GM19455 (cell line): ENCODE data around the gene NOTCH1.

Experiments used
- ATAC-seq: cut with Tn5 transposase; IDR thresholded peaks from one replicate; pipeline ENCODE4 v1.9.1; 2021; ENCODE audit not compliant: unreplicated experiment

The NOTCH1 gene

DNA sequence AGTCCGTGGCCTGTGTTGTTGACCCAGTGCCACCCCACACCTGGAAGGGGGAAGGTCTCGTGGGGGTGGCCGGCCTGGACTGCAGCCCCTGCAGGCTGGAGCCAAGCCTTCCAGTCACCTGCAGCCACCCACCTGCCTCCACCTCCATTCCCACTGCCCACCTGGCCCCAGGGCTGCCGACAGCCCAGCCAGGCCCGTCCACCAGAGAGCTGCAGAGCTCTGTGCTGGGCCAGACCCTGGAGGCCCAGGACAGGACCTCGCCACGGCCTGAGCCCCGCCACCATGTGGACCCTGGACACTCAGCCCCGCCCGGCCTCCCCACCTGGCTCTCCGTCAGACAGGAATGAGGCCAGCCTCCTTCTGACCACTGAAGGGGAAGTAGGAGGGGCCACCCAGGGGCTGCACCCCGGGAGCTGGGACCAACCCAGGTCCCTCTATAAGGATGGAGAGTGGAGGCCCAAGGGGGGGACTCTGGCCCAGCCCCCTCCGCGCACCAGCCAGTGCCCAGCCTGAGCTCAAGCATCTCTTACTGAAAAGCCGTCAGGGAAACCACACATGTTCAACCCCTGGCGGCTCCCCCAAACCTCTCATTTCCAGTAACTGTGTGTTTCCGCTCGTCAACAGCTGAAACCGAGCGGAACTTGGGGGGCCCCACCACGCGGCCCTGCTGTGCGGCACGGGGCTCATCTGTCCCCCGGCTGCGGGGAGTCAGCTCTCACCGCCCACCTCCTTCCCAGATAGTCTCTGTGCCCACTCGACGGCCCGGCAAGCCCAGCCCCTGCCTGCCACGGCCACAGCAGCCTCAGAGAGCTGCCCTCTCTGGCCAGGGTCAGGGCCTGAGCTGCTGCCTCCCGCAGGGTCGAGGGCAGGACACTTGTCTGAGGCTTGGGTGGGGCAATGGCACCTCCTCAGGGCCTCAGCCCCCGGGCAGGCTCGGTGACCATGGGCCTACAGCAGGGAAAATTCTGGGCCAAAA, 12.8 kb downstream of the NOTCH1 start:
- no peak for ATAC-seq

DNA sequence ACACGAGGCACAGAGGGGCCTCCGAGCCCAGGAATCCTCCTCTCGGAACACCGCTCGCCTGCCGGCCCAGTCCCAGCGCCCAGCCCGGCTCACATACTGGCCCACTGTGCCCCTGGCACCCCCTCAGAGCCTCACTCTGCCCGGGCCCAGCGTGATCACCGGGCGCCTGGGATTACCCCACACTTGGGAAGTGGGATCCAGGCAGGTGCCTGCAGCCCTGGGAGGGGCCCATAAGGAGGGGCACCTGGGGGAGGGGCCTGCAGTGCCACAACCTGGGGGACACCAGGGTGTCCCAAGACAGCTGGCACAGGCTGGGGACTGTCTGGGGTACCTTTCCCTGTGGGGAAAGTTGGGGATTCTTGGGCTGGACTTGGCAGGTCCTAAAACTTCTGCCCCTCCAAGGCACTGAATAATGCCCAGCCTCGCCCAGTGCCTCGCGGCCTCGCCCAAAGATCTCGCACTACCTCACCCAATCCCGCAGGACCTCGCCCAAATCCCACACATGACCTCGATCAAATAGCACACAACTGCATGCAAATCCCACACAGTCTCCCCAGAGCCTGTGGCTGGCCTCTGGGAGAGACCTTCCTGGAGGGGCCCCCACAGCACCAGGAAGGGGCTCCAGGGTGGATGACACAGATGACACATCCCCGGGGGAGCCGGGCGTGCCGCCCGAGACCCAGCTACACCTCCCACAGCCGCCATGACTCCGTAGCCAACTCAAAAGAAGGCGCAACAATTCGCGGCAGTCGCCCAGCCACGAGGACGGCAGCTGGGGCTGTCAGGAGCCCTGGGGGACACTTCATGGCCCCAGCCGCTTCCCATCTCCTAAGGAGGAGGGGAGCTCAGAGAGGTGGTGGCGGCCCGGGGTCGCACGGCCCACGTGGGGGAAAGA, 13.7 kb downstream of the NOTCH1 start:
- no peak for ATAC-seq

DNA sequence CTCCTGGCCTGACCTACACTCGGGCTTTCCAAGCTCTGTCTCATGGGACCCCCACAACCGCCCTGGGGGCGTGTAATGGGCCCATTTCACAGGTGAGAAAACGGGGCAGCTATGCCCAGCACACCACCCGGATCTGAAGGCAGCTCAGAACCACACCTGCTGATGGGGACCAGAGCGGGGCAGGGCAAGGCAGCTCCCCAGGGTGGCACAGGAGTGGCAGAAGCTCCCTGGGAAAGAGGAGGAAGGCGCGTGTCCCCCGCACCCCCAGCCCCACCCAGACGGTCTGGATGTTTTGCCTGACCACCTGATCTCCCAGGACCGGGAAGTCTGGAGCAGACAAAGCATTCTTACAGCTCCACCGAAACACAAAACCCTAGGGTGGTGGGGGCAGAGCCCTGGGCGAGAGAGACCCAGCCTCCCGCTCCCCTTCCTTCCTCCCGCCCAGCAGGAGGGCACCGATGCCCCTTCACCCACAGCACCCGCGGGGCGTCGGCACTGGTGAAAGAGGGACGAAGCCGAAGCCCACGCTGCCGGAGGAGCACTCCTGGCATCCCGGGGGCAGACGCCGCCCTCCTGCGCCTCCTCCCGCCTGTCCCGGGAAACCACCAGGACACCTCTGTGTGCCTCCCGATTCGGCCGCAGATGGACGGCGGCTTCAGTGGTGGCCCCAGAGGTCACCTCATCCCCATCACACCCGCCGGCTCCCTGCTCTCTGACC, 14.5 kb downstream of the NOTCH1 start:
- no peak for ATAC-seq

DNA sequence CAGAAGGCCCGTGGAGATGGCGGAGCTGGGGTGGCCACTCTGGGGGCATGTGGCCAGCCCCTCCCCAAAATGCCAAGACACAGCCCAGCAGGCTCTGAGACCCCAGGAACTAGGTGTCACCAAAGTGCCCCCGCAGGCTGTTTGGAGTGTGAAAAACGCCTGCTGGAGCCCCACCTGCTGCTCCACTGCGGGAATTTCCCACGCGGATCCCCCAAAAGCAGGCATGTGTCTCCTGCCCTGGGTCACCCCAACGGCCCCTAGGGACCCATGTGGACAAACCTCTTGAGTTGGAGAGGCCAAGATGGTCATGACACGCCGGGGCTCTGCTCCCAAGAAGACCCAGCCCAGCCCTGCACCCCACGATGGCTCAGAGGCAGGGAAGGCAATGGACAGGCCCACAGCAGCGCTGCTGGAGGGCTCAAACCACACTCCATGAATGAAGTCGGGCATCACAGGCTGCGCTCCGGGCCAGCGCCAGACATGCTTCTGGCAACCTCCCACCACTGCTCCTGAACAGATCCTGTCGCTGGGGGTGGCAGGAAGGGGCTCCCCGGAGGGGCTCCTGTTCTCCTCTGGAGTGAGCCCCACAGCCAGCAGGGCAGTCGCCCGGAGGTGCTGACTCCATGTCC, 15.3 kb downstream of the NOTCH1 start:
- no peak for ATAC-seq

DNA sequence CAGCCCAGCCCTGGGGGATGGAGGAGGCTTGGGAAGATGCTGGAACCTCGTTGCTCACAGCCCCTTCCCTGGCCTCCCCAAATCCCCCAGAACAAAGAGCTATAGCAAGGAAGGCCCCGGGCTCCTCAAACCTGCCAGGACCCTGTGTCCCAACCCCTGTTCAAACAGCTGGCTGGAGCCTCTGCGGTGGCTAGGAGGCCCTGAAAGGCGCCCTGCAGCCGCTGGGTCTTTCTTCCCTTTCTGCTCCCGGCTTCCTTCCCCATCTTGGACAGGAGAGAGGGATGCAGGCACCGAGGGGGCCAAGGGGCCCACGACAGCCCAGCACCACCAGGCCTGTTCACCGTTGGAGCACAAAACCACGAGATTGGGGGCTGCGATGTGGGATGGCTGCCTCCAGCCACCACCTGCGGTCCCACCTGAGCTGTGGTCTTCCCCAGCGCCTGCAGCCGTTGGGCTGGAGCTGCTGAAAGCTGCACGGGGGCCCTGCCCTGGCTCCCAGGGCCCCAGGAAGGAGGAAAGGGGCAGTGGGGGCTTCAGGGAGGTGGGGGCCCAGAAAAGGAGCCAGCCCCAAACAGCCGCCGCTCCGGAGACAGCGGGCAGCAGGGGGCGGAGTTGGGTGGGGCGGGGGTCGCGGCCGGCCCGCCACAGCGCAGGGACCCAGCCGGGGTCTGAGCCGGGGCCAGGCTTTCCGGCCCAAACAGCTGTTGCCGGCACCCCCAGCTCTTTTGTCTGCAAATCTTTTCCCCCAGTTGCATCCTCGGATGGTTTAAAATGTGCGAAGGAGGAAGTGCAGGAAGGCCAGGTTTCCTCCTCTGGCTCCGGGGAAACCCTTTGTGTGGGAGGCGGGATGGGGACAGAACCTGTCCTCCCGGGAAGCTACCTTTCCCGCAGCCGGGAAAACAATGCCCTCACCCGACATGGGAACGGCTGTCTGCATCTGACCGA, 16.1 kb downstream of the NOTCH1 start:
- ATAC-seq = no peak

DNA sequence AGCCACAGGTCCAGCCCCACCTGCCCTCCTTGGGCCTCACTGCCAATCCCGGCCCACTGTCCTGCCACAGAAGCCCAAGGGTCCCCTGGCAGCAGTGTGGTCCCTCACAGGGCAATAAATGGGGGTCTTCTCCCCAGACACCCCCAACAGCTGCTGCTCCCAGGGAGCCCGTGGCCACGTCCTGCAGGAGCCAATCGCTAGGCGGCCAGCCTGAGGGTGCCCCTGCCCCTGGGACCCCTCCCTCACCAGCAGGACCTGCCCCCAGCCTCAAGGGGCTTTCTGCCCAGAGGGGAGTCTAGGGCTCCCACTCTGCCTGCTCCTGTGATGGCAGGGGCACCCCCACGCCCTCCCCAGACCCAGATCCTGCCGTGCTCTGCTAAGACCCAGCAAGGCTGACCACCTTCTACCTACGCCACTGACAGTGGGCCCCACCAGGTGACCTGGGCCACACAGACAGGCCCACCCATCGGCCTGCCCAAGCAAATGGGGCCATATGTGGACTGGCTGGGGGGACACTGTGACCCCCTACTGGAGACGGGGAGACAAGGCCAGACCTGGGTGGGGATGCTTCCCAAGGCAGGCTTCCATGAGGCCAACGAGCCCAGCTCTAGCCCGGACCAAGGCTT, 17.0 kb downstream of the NOTCH1 start:
- ATAC-seq = no peak

DNA sequence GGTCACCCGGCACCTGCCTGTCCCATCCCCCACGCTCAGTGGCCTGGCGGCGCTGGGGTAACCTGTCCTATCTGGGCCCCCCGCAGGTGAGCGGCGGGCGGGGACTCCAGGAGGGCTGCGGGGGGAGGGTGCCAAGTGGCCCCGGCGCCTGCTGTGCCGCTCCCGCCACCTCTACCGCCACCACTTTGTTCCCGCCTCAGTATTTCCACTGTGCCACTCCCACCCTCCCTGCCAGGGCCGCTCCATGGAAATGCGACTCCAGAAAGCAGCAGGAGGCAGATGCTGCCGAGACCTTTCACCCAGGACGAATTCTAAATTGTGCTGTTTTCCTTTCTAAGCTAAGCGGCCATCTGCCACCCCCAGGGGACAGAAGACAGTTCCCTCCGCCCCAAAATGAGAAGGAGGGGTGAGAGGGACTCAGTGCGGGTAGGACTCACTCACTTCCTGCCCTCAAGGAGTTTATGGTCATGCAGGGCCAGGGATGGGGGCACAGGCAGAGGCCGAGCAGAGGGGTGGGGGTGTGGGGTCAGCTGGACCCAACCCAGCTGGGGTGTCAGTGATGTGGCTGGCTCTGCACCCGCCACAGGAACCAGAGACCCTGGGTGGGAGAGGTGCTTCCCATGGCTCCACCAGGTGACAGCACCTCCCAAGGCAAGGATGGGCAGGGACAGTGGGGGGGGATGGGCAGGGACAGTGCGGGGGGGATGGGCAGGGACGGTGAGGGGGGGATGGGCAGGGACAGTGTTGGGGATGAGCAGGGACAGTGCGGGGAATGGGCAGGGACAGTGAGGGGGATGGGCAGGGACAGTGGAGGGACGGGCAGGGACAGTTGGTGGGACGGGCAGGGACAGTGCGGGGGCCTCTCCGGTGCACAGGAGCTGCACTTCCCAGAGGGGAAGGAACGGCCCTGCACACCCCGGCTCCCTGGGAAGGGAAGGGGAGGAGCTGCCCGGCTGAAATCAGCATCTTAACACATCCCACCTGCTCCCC, 17.8 kb downstream of the NOTCH1 start:
- no peak for ATAC-seq

DNA sequence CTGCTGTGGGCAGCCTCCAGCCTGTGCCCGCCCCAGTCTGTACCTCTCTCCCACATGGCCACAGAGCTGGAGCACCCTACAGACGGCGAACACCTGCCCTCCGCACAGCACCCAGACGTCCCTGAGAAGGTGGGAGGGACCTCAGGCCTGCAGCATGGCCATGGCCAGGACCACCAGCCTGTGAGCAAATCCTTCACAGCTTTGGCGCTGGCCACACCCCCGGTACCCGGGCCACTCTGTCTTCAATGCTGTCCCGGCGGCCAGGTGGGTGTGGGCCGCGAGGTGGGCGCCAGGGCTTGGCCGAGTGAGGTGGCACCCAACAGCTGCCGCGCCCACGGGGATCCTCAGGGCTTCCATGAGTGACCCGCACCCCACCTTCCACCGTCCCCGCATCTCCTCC, 18.7 kb downstream of the NOTCH1 start:
- ATAC-seq = no peak

DNA sequence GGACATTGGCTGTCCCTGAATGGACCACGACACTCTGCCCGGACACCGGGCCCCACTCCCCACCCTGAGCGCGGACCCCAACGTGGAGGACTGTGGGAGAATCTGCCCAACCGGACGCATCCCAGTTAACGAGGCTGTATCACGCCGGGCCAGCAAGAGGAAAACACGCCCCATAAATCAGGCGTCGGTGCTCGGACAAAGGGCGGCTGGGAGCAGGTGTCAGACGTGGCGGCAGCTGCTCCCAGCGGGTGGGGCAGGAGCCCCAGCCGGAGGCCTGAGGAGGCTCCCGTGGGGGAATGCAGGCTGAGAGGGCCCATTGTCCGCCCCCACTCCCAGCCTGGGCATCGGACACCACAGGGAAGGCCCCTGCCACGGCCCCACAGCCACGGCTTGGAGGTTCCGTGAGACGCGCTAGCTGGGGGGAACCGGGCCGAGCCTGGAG, 19.2 kb downstream of the NOTCH1 start:
- ATAC-seq = no peak

DNA sequence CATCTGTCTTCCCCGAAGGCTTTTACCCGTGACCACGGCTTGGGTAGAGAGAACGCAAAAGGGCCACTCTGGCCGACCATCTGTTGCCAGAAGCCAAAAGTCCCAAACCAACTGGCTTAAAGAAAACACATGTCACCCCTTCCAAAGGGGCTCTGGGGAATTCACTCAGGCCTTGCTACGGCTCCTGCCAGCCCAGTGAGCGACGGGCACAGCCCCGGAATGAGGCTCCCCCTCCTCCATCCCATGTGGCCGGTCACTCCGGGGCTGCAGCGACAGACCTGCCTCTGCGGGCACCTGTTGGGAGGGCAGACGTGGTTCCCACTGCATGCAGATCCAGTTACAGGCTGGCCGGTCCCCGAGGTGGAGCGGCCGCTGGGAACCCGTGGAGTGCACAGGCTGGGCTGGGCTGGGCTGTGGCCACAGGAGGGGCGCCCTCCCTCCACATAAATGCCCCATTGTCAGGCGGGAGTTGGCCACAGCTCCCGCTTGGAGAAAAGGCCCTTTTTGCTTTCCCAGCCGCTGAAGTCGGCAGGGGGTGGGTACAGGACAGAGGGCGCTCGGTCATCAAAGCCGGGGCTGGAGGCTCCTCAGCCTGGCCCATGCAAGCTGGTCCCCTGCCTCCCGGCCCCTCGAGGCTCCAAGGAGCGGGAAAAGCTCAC, 19.9 kb downstream of the NOTCH1 start:
- ATAC-seq = no peak

DNA sequence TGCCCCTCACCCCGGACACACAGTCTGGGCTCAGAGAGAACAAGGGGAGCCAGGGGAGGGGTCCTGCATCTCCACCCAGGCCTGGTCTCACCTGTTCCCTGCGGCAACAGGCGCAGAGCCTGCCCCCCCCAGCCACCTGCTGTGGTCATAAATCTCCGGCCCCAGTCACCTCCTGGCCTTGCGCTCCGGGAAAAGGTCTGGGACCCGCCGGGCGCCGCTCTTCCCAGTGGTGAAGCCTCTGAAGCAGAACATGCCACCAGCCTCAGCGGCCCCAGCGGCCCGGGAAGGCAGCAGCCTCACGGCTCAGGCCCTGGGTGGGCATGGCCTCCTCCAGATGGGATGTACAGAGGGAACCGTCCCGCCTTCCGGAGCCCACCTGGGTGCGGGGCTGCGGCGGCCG, 20.6 kb downstream of the NOTCH1 start:
- no peak for ATAC-seq

DNA sequence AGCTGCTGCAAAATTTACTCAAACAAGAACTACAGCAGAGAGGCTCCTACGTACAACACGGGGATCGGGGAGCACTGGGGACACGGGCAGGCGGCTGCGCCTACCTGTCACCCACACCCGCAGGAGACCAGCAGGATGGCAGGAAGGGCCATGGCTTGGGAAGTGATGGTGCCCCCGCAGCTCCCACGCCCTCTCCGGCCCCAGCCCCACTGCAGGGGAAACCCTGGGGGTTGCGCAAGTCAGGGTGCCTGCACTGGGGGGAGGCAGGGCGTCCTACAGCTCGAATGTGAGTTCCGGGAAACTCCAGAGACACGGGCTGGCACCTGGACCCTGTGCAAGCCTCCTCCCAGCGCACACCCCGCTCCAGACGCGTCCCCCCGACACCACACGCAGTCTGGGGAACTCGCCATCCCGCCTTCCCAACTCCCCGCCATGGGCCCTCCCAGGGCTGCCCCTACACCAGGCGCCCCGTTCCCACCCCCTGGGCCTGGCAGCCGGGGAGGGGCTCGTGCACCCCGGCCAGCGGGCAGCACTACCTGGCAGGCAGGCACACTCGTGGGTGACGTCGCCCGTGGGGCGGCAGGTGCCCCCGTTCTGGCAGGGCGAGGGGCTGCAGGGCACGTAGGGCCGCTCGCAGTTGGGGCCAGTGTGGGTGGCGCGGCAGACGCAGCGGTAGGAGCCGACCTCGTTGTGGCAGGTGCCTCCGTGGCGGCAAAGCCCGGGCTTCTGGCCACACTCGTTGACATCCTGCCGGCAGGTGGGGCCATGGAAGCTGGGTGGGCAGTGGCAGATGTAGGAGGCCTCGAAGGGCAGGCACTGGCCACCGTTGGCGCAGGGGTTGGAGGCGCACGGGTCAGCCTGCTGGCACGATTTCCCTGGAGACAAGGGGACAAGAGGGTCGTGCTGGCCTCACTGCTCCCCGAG, 23.3 kb downstream of the NOTCH1 start:
- ATAC-seq = no peak

DNA sequence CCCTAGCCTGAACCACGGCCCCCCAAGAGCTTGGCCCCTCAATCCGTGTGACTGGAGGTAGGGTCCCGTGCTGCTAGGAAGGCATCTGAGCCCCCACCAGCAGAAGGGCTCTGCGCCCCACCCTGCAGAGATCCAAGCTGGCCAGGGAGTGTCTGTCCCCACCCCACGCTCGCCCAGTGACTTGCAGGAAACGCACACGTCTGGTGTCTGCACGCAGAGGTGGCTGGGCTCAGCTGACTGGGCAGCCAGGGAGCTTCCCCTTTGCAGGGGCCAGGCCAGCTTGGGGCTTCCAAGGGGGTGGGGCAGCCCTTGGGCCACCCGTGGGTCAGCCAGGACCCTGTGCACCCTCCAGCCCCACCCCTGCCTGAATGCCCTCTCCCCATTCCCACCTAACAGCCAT, 24.3 kb downstream of the NOTCH1 start:
- no peak for ATAC-seq

DNA sequence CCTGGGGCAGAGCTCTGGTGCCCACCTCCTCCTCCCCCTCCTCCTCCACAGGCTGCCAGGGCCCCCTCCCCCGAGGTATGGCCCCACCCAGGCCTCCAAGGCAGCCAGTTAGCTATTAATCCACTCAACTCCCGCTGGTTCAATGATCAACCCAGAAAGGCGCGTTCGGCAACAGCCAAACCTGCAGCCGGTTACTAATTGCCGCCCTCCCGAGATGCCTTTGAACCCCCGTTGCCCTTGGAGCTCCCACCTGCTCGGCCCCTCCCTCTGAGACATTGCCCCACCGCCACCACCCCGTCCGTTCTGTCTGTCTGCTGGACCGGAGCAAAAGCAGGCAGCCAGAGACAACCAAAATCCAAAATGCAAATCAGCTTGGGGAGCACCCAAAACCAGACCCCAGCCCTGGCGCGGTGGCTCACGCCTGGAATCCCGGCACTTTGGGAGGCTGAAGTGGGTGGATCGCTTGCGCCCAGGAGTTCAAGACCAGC, 25.8 kb downstream of the NOTCH1 start:
- no peak for ATAC-seq

DNA sequence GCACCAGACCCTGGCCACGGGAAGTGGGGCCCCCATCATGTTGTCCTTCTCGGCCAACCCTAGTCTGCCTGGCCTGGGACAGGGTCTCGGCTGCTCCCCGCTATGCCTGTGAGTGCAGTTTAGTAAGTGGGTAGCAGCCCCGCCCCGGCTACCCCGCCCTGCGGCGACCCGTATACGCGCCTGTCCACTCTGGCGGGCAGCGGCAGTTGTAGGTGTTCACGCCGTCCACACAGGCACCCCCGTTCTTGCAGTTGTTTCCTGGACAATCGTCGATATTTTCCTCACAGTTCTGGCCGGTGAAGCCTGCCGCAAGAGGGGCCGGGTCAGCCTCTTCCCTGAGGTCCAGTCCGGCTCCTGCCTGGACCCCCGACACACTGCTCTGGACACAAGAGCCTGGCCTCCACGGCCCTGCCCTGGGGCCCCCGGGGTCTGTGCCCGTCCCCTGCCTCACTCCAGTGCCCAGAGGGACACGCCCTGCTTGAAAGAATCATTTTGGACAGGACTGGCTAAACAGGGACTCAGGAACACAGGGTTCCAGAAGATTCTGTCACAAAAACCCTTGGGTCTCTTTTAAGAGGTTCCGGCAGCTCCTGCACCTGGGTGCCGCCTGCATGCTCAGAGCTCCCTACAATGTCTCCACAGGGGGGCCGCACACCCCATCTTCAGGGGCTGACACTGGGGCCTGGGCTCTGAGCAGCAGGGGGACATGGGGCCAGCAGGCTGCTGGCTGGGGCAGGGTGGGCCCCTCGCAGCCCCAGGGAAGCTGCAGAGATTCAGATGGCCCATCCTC, 26.4 kb downstream of the NOTCH1 start:
- no peak for ATAC-seq
